ENCODE data around the gene TPH2.

The TPH2 gene

GRCh38 chr12:72071030-72071429, 132.4 kb downstream of the TPH2 start:
- H3K36me3 ChIP-seq (ENCODE audit: control insufficient read depth, insufficient read depth, low read length), result no peaks in the 10 kb centered on the region
- H3K9ac ChIP-seq (ENCODE audit: low read depth, low read length), result no peak overlapping the region
- H3K27me3 ChIP-seq (ENCODE audit: control insufficient read depth, insufficient read depth, low read length), result no peaks in the 10 kb centered on the region
- no peak overlapping the region for H3K27ac ChIP-seq (ENCODE audit: low read depth, low read length)
- no peak overlapping the region for H3K4me3 ChIP-seq (ENCODE audit: low read depth, low read length)
- H3K4me1 ChIP-seq (ENCODE audit: control insufficient read depth, insufficient read depth, low read length), result no peaks in the 10 kb centered on the region
- peaks cover 18% of the 10 kb centered on the region for H3K9me3 ChIP-seq (ENCODE audit: control insufficient read depth, insufficient read depth, low read length)

GRCh38 chr12:72072592-72073212, 134.1 kb downstream of the TPH2 start:
- Histone ChIP-seq H3K9ac (ENCODE audit: low read depth, low read length) (no peak overlapping the region), H3K4me3 (ENCODE audit: low read depth, low read length) (no peak overlapping the region), H3K9me3 (ENCODE audit: control insufficient read depth, insufficient read depth, low read length) (peaks cover 18% of the 10 kb centered on the region), H3K36me3 (ENCODE audit: control insufficient read depth, insufficient read depth, low read length) (no peaks in the 10 kb centered on the region), H3K27me3 (ENCODE audit: control insufficient read depth, insufficient read depth, low read length) (no peaks in the 10 kb centered on the region), H3K4me1 (ENCODE audit: control insufficient read depth, insufficient read depth, low read length) (no peaks in the 10 kb centered on the region), H3K27ac (ENCODE audit: low read depth, low read length) (no peak overlapping the region)

DNA sequence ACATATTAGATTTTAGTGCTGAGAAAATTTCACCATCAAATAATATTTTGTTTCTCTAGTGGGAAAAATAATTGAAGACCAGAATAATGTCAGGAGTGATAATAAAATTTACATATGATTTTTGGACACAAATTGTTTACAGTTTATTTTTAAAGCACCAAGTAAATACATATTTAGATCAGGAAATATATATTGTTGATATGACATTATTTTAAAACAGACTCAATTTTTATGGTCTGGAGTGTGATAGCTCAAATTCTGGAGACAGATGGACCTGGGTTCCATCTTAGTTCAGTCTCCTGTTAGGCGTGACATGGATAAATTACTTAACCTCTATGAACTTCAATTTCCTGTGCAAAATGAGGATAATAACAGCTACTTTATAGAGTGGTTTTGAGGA, 135.4 kb downstream of the TPH2 start:
- Histone ChIP-seq H3K27ac (ENCODE audit: low read depth, low read length) (no peak overlapping the region), H3K4me3 (ENCODE audit: low read depth, low read length) (no peak overlapping the region)

GRCh38 chr12:72074956-72075355, 136.3 kb downstream of the TPH2 start:
- H3K4me1 ChIP-seq (ENCODE audit: control insufficient read depth, insufficient read depth, low read length), result no peaks in the 10 kb centered on the region
- no peak overlapping the region for H3K4me3 ChIP-seq (ENCODE audit: low read depth, low read length)
- H3K27ac ChIP-seq (ENCODE audit: low read depth, low read length), result no peak overlapping the region
- H3K9me3 ChIP-seq (ENCODE audit: control insufficient read depth, insufficient read depth, low read length), result peaks cover 18% of the 10 kb centered on the region
- H3K27me3 ChIP-seq (ENCODE audit: control insufficient read depth, insufficient read depth, low read length), result no peaks in the 10 kb centered on the region
- no peak overlapping the region for H3K9ac ChIP-seq (ENCODE audit: low read depth, low read length)
- no peaks in the 10 kb centered on the region for H3K36me3 ChIP-seq (ENCODE audit: control insufficient read depth, insufficient read depth, low read length)

More for the DNA sequence above, 135.4 kb downstream of the TPH2 start:
- Histone ChIP-seq H3K4me1 (ENCODE audit: control insufficient read depth, insufficient read depth, low read length) (no peaks in the 10 kb centered on the region), H3K36me3 (ENCODE audit: control insufficient read depth, insufficient read depth, low read length) (no peaks in the 10 kb centered on the region), H3K27me3 (ENCODE audit: control insufficient read depth, insufficient read depth, low read length) (no peaks in the 10 kb centered on the region), H3K9ac (ENCODE audit: low read depth, low read length) (no peak overlapping the region), H3K9me3 (ENCODE audit: control insufficient read depth, insufficient read depth, low read length) (peaks cover 18% of the 10 kb centered on the region)

GRCh38 chr12:72075401-72075800, 136.8 kb downstream of the TPH2 start:
- Histone ChIP-seq H3K27ac (ENCODE audit: low read depth, low read length) (no peak overlapping the region), H3K9ac (ENCODE audit: low read depth, low read length) (no peak overlapping the region), H3K27me3 (ENCODE audit: control insufficient read depth, insufficient read depth, low read length) (no peaks in the 10 kb centered on the region), H3K4me1 (ENCODE audit: control insufficient read depth, insufficient read depth, low read length) (no peaks in the 10 kb centered on the region), H3K36me3 (ENCODE audit: control insufficient read depth, insufficient read depth, low read length) (no peaks in the 10 kb centered on the region), H3K4me3 (ENCODE audit: low read depth, low read length) (no peak overlapping the region), H3K9me3 (ENCODE audit: control insufficient read depth, insufficient read depth, low read length) (peaks cover 14% of the 10 kb centered on the region)

DNA sequence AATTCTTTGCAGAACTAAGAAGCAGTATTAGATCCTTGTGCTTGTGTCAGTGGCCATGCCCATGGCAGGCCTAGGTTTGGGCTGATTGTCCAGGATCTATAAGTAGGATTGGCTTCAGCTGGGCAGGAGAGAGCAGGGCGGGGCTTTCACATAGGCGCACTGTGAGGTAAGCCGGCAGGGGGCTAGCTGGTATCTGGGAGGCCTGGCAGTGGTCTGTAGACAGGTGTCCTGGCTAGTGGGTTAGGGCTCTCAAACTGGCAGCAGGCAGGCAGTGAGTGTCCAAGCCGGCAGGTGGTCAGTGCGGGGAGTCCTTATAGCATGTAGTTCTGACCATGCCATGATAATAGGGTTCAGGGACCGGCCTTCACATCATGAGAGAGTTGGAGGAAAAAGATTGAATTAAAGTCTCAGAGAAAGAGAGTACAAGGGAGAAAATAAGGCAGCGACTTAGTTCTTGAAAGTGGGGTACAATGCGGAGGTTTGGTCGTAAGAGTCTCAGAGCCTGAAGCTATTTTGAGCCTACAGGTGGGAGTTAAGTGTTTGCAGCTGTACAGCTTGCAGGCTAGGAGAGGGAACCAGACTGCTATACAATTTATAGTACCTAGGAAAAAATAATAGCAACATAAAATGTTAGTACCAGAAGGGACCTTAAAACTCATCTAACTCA, 137.4 kb downstream of the TPH2 start:
- Histone ChIP-seq H3K27me3 (ENCODE audit: control insufficient read depth, insufficient read depth, low read length) (no peaks in the 10 kb centered on the region), H3K9ac (ENCODE audit: low read depth, low read length) (no peak overlapping the region), H3K27ac (ENCODE audit: low read depth, low read length) (no peak overlapping the region), H3K4me3 (ENCODE audit: low read depth, low read length) (no peak overlapping the region), H3K4me1 (ENCODE audit: control insufficient read depth, insufficient read depth, low read length) (no peaks in the 10 kb centered on the region), H3K36me3 (ENCODE audit: control insufficient read depth, insufficient read depth, low read length) (no peaks in the 10 kb centered on the region), H3K9me3 (ENCODE audit: control insufficient read depth, insufficient read depth, low read length) (peaks cover 8% of the 10 kb centered on the region)

GRCh38 chr12:72076558-72076915, 137.9 kb downstream of the TPH2 start:
- no peak overlapping the region for H3K27ac ChIP-seq (ENCODE audit: low read depth, low read length)
- H3K4me1 ChIP-seq (ENCODE audit: control insufficient read depth, insufficient read depth, low read length), result no peaks in the 10 kb centered on the region
- no peak overlapping the region for H3K9ac ChIP-seq (ENCODE audit: low read depth, low read length)
- H3K27me3 ChIP-seq (ENCODE audit: control insufficient read depth, insufficient read depth, low read length), result no peaks in the 10 kb centered on the region
- H3K4me3 ChIP-seq (ENCODE audit: low read depth, low read length), result no peak overlapping the region
- H3K36me3 ChIP-seq (ENCODE audit: control insufficient read depth, insufficient read depth, low read length), result no peaks in the 10 kb centered on the region
- H3K9me3 ChIP-seq (ENCODE audit: control insufficient read depth, insufficient read depth, low read length), result peaks cover 3% of the 10 kb centered on the region; the same call in 1 of the 2 replicates

GRCh38 chr12:72077111-72077820, 138.6 kb downstream of the TPH2 start:
- H3K9ac ChIP-seq (ENCODE audit: low read depth, low read length), result no peak overlapping the region
- no peaks in the 10 kb centered on the region for H3K27me3 ChIP-seq (ENCODE audit: control insufficient read depth, insufficient read depth, low read length)
- H3K9me3 ChIP-seq (ENCODE audit: control insufficient read depth, insufficient read depth, low read length), result peaks cover under 1% of the 10 kb centered on the region; the same call in 1 of the 2 replicates
- H3K4me1 ChIP-seq (ENCODE audit: control insufficient read depth, insufficient read depth, low read length), result no peaks in the 10 kb centered on the region
- no peak overlapping the region for H3K27ac ChIP-seq (ENCODE audit: low read depth, low read length)
- no peak overlapping the region for H3K4me3 ChIP-seq (ENCODE audit: low read depth, low read length)
- no peaks in the 10 kb centered on the region for H3K36me3 ChIP-seq (ENCODE audit: control insufficient read depth, insufficient read depth, low read length)

DNA sequence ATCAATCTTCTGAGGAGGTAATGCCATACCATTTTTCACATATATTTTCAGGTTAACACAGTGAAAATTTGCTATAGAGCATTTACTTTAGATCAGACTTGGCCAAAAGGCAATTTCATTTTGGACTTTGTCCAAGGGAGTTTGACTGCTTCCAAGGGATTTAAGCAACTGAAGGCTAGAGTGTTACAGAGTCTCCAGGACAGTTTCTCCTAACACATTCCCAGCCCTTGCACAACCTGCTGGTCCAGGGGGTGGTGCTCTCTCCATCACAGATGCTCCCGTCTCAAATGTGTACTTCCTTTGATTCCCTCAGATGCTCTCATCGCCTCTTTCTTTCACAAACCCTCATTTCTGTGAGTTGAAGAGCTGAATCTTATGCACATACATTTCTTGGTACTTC, 143.1 kb downstream of the TPH2 start:
- Histone ChIP-seq H3K4me3 (ENCODE audit: low read depth, low read length) (no peak overlapping the region), H3K9ac (ENCODE audit: low read depth, low read length) (no peak overlapping the region), H3K27me3 (ENCODE audit: control insufficient read depth, insufficient read depth, low read length) (no peaks in the 10 kb centered on the region), H3K9me3 (ENCODE audit: control insufficient read depth, insufficient read depth, low read length) (no peaks in the 10 kb centered on the region), H3K27ac (ENCODE audit: low read depth, low read length) (no peak overlapping the region), H3K4me1 (ENCODE audit: control insufficient read depth, insufficient read depth, low read length) (peaks cover 21% of the 10 kb centered on the region), H3K36me3 (ENCODE audit: control insufficient read depth, insufficient read depth, low read length) (no peaks in the 10 kb centered on the region)

Data from HUES48 (cell line).